Measurements from ENCODE around the gene ADARB2.

GRCh38 chr10:1406132-1406966, 331.0 kb downstream of the ADARB2 start:
- TF ChIP-seq, protein P1, sequence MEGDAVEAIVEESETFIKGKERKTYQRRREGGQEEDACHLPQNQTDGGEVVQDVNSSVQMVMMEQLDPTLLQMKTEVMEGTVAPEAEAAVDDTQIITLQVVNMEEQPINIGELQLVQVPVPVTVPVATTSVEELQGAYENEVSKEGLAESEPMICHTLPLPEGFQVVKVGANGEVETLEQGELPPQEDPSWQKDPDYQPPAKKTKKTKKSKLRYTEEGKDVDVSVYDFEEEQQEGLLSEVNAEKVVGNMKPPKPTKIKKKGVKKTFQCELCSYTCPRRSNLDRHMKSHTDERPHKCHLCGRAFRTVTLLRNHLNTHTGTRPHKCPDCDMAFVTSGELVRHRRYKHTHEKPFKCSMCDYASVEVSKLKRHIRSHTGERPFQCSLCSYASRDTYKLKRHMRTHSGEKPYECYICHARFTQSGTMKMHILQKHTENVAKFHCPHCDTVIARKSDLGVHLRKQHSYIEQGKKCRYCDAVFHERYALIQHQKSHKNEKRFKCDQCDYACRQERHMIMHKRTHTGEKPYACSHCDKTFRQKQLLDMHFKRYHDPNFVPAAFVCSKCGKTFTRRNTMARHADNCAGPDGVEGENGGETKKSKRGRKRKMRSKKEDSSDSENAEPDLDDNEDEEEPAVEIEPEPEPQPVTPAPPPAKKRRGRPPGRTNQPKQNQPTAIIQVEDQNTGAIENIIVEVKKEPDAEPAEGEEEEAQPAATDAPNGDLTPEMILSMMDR (IDR thresholded peaks at IDR 0.05; ENCODE audit: insufficient read depth, low read length), result no peak
- no peak for TF ChIP-seq REST (IDR thresholded peaks at IDR 0.05; ENCODE audit: insufficient replicate concordance, low read depth)

Data from HL-60 (cell line).